ENCODE results near the gene C11orf98. TPM values are rescaled to one million over a fixed set of nuclear protein-coding genes. Genes with fewer than 3 reads are reported as not detected.
"Not testable (repeated sequence)": the region's sequence is repeated elsewhere in the genome, so short reads cannot be mapped to it uniquely, and the experiment has no call there.

The C11orf98 gene
- total RNA-seq, 4 donors from 2014 or later, result 12.8 to 29.3 (median 25.7) TPM

DNA sequence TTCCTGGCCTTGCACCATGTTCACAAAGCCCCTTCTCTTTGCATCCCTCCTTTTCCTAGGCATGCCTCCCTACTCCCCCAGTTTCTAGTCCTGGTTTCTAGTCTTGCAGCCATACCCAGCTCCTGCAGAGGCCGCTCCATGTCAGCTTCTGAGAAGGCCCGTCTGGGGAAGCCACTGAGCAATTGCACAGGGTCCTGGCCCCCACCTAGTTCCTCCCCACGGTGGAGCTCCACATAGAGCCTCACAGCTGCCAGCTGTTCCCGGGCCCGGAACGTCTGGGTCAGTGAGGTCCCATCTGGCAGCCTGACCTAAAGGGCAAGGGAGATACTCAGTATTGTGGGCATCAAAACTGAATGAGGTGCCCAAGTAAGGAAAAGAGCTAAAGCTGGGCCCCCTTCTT lies 11.7 kb upstream of the C11orf98 start:
- Histone ChIP-seq H3K4me3 (no peak overlapping the region), H3K36me3 (peaks cover 28% of the 10 kb centered on the region), H3K27ac (no peak overlapping the region), H3K4me1 (peaks cover 56% of the 10 kb centered on the region), H3K27me3 (no peaks in the 10 kb centered on the region), H3K9me3 (no peaks in the 10 kb centered on the region)
- TF ChIP-seq POLR2AphosphoS5 (IDR thresholded peaks at IDR 0.05) (no peak), EP300 (IDR thresholded peaks at IDR 0.05) (no peak)
- TF ChIP-seq, protein P1, sequence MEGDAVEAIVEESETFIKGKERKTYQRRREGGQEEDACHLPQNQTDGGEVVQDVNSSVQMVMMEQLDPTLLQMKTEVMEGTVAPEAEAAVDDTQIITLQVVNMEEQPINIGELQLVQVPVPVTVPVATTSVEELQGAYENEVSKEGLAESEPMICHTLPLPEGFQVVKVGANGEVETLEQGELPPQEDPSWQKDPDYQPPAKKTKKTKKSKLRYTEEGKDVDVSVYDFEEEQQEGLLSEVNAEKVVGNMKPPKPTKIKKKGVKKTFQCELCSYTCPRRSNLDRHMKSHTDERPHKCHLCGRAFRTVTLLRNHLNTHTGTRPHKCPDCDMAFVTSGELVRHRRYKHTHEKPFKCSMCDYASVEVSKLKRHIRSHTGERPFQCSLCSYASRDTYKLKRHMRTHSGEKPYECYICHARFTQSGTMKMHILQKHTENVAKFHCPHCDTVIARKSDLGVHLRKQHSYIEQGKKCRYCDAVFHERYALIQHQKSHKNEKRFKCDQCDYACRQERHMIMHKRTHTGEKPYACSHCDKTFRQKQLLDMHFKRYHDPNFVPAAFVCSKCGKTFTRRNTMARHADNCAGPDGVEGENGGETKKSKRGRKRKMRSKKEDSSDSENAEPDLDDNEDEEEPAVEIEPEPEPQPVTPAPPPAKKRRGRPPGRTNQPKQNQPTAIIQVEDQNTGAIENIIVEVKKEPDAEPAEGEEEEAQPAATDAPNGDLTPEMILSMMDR (IDR thresholded peaks at IDR 0.05), result no peak
- no peak for DNase-seq (ENCODE audit: low spot score in 2 of 2)
- 43% methylated on average over 6 of the region's 6 CpGs for WGBS

DNA sequence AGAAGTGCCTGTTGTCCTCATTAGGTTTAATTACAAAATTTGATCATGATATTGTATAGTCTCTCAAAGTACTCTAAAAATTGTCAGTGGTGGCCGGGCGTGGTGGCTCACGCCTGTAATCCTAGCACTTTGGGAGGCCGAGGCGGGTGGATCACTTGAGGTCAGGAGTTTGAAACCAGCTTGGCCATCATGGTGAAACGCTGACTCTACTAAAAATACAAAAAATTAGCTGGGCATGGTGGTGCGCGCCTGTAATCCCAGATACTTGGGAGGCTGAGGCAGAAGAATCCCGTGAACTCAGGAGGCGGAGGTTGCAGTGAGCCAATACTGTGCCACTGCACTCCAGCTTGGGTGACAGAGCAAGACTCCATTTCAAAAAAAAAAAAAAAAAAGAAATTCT lies 10.4 kb upstream of the C11orf98 start:
- H3K27me3 ChIP-seq; H3K4me3 ChIP-seq; DNase-seq (ENCODE audit: low spot score in 2 of 2); H3K9me3 ChIP-seq; H3K27ac ChIP-seq: not testable (repeated sequence)
- Histone ChIP-seq H3K4me1 (peaks cover 54% of the 10 kb centered on the region), H3K36me3 (peaks cover 28% of the 10 kb centered on the region)
- WGBS, result 97% methylated on average over 10 of the region's 10 CpGs

DNA sequence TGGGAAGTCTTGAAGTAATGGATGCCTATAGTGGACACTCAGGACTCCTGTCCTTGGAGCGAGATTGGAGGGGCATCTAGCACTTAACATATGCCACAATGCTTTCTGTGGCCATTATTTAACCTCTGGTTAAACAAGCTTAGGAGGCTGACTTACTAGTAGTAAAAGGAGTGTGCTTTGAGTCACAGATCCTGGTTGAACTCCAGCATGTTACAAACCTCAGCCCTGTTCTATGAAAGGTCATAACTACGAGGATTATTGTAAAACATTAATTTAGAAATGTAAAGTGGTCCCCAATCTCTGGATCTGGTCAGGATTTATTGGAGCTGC lies 8.2 kb upstream of the C11orf98 start:
- peaks cover 28% of the 10 kb centered on the region for H3K36me3 ChIP-seq
- H3K27ac ChIP-seq, result no peak overlapping the region
- H3K4me3 ChIP-seq, result no peak overlapping the region
- DNase-seq (ENCODE audit: low spot score in 2 of 2), result no peak
- TF ChIP-seq POLR2AphosphoS5 (IDR thresholded peaks at IDR 0.05) (no peak), EP300 (IDR thresholded peaks at IDR 0.05) (no peak), POLR2A (IDR thresholded peaks at IDR 0.05) (no peak)
- TF ChIP-seq, protein P1 (IDR thresholded peaks at IDR 0.05), result no peak
- 80% methylated on average over 2 of the region's 2 CpGs for WGBS
- no peaks in the 10 kb centered on the region for H3K27me3 ChIP-seq
- no peaks in the 10 kb centered on the region for H3K9me3 ChIP-seq
- H3K4me1 ChIP-seq, result peaks cover 50% of the 10 kb centered on the region

DNA sequence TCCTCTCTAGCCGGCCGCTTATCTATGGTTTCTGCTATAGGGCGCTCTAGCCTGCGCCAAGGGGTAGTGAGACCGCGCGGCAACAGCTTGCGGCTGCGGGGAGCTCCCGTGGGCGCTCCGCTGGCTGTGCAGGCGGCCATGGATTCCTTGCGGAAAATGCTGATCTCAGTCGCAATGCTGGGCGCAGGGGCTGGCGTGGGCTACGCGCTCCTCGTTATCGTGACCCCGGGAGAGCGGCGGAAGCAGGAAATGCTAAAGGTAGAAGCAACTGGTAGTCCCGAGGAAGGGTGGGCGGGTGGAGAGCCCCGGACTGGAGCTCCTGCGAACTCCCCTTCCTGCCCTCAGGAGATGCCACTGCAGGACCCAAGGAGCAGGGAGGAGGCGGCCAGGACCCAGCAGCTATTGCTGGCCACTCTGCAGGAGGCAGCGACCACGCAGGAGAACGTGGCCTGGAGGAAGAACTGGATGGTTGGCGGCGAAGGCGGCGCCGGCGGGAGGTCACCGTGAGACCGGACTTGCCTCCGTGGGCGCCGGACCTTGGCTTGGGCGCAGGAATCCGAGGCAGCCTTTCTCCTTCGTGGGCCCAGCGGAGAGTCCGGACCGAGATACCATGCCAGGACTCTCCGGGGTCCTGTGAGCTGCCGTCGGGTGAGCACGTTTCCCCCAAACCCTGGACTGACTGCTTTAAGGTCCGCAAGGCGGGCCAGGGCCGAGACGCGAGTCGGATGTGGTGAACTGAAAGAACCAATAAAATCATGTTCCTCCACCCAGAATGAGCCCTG lies 6.8 kb upstream of the C11orf98 start, which contains the start of the genes LBHD1 and UQCC3:
TSS of gene LBHD1 (minus strand) at position 660 of the 782 bp plus-strand sequence. CDS start 2,236 bp downstream, outside the sequence.
TSS of gene UQCC3 (plus strand) at position 66 of the 782 bp plus-strand sequence. CDS start at position 139, 73 bp downstream.
- no peaks in the 10 kb centered on the region for H3K9me3 ChIP-seq
- 3% methylated on average over 10 of the region's 59 CpGs for WGBS

DNA sequence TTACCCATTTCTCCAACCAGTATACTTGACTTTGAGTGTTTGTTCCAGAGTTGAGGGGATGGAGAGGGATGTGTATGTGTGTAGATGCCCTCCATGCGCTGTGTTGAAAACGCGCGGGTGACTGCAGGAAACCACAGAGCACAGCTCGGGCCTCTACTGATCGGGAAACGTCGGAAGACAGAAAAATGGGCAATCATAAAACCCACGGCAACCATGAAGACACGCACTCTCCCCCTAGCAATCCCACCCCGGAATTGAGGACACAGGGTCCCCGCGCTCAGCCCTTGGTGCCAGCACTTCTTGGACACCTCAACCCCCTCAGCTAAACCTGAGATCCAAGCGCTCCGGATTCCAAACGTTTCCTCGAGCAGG lies 6.2 kb upstream of the C11orf98 start:
- no peak for DNase-seq (ENCODE audit: low spot score in 2 of 2)
- TF ChIP-seq, protein P1 (IDR thresholded peaks at IDR 0.05), result no peak
- TF ChIP-seq EP300 (IDR thresholded peaks at IDR 0.05), result no peak
- no peak for TF ChIP-seq POLR2AphosphoS5 (IDR thresholded peaks at IDR 0.05)
- TF ChIP-seq POLR2A (IDR thresholded peaks at IDR 0.05), result no peak
- Histone ChIP-seq H3K27me3 (no peaks in the 10 kb centered on the region), H3K4me1 (peaks cover 53% of the 10 kb centered on the region), H3K4me3 (peak overlapping the region; percentile 86), H3K27ac (peak overlapping the region; percentile 89), H3K9me3 (no peaks in the 10 kb centered on the region), H3K36me3 (peaks cover 18% of the 10 kb centered on the region)
- 0% methylated on average over 13 of the region's 17 CpGs for WGBS

More for the DNA sequence above, 6.8 kb upstream of the C11orf98 start, which contains the start of the genes LBHD1 and UQCC3:
- H3K4me3 ChIP-seq, result peak within 1 kb of the TSS; percentile 86
- peak within 1 kb of the TSS; percentile 89 for H3K27ac ChIP-seq
- peak; percentile 85 to 89 for DNase-seq (ENCODE audit: low spot score in 2 of 2)
- peaks cover 49% of the 10 kb centered on the region for H3K4me1 ChIP-seq
- H3K36me3 ChIP-seq, result peaks cover 20% of the 10 kb centered on the region
- TF ChIP-seq, protein P1 (IDR thresholded peaks at IDR 0.05), result no peak
- TF ChIP-seq EP300 (IDR thresholded peaks at IDR 0.05) (no peak), POLR2AphosphoS5 (IDR thresholded peaks at IDR 0.05) (peak in 1 of 3 donors; percentile 23), POLR2A (IDR thresholded peaks at IDR 0.05) (peak in 1 of 2 donors; percentile 50)
- H3K27me3 ChIP-seq, result no peaks in the 10 kb centered on the region

Measured in suprapubic skin (tissue), 4 donors.